ENCODE data around the gene PARM1.

PARM1 gene

GRCh38 chr4:75002381-75002780 lies 69.5 kb downstream of the PARM1 start:
- H3K9me3 ChIP-seq (ENCODE audit: control insufficient read depth, low read length): no peaks in the 10 kb centered on the region
- H3K4me3 ChIP-seq (ENCODE audit: low read depth, low read length): no peak overlapping the region
- no peak overlapping the region for H3K4me2 ChIP-seq (ENCODE audit: low read length)
- H3K4me1 ChIP-seq: no peaks in the 10 kb centered on the region
- H3K9ac ChIP-seq: no peak overlapping the region
- no peak overlapping the region for H2AFZ ChIP-seq
- no peaks in the 10 kb centered on the region for H3K27me3 ChIP-seq (ENCODE audit: control insufficient read depth, insufficient read depth, low read length)
- H3K36me3 ChIP-seq (ENCODE audit: control insufficient read depth, insufficient read depth, low read length): no peaks in the 10 kb centered on the region
- TF ChIP-seq CTCF (IDR thresholded peaks at IDR 0.05): no peak
- H3K27ac ChIP-seq: no peak overlapping the region
- no peaks in the 10 kb centered on the region for H3K79me2 ChIP-seq

- no peaks in the 10 kb centered on the region for H3K9me3 ChIP-seq (ENCODE audit: control insufficient read depth, low read length)
- no peak overlapping the region for H3K4me2 ChIP-seq (ENCODE audit: low read length)
- H3K27me3 ChIP-seq (ENCODE audit: control insufficient read depth, insufficient read depth, low read length): no peaks in the 10 kb centered on the region
- H3K9ac ChIP-seq: no peak overlapping the region
- no peaks in the 10 kb centered on the region for H3K79me2 ChIP-seq
- no peak overlapping the region for H2AFZ ChIP-seq
- H3K36me3 ChIP-seq (ENCODE audit: control insufficient read depth, insufficient read depth, low read length): no peaks in the 10 kb centered on the region
- H3K27ac ChIP-seq: no peak overlapping the region
- no peak for TF ChIP-seq CTCF (IDR thresholded peaks at IDR 0.05)
- no peaks in the 10 kb centered on the region for H3K4me1 ChIP-seq
- H3K4me3 ChIP-seq (ENCODE audit: low read depth, low read length): no peak overlapping the region
Observed at GRCh38 chr4:75003979-75004378, 71.1 kb downstream of the PARM1 start.

- Histone ChIP-seq H3K36me3 (ENCODE audit: control insufficient read depth, insufficient read depth, low read length) (no peaks in the 10 kb centered on the region), H3K79me2 (no peaks in the 10 kb centered on the region), H3K4me1 (no peaks in the 10 kb centered on the region), H3K27me3 (ENCODE audit: control insufficient read depth, insufficient read depth, low read length) (no peaks in the 10 kb centered on the region), H3K4me2 (ENCODE audit: low read length) (no peak overlapping the region), H3K9ac (no peak overlapping the region), H3K4me3 (ENCODE audit: low read depth, low read length) (no peak overlapping the region), H3K9me3 (ENCODE audit: control insufficient read depth, low read length) (no peaks in the 10 kb centered on the region), H3K27ac (no peak overlapping the region), H2AFZ (peak overlapping the region; percentile 33)
- TF ChIP-seq CTCF (IDR thresholded peaks at IDR 0.05): no peak
Observed at GRCh38 chr4:75004755-75005668, 72.1 kb downstream of the PARM1 start.

- no peaks in the 10 kb centered on the region for H3K9me3 ChIP-seq (ENCODE audit: control insufficient read depth, low read length)
- no peak overlapping the region for H3K27ac ChIP-seq
- H3K27me3 ChIP-seq (ENCODE audit: control insufficient read depth, insufficient read depth, low read length): no peaks in the 10 kb centered on the region
- no peak overlapping the region for H3K4me3 ChIP-seq (ENCODE audit: low read depth, low read length)
- no peaks in the 10 kb centered on the region for H3K36me3 ChIP-seq (ENCODE audit: control insufficient read depth, insufficient read depth, low read length)
- no peak overlapping the region for H2AFZ ChIP-seq
- H3K79me2 ChIP-seq: no peaks in the 10 kb centered on the region
- H3K9ac ChIP-seq: no peak overlapping the region
- no peak overlapping the region for H3K4me2 ChIP-seq (ENCODE audit: low read length)
- no peak for TF ChIP-seq CTCF (IDR thresholded peaks at IDR 0.05)
- no peaks in the 10 kb centered on the region for H3K4me1 ChIP-seq
Observed at GRCh38 chr4:75005727-75006126, 72.8 kb downstream of the PARM1 start.

GRCh38 chr4:75007891-75008290 lies 75.0 kb downstream of the PARM1 start:
- no peak overlapping the region for H3K9ac ChIP-seq
- no peaks in the 10 kb centered on the region for H3K4me1 ChIP-seq
- H3K4me3 ChIP-seq (ENCODE audit: low read depth, low read length): no peak overlapping the region
- TF ChIP-seq CTCF (IDR thresholded peaks at IDR 0.05): no peak
- no peak overlapping the region for H3K27ac ChIP-seq
- H3K4me2 ChIP-seq (ENCODE audit: low read length): no peak overlapping the region
- no peaks in the 10 kb centered on the region for H3K79me2 ChIP-seq
- H3K36me3 ChIP-seq (ENCODE audit: control insufficient read depth, insufficient read depth, low read length): no peaks in the 10 kb centered on the region
- no peak overlapping the region for H2AFZ ChIP-seq
- no peaks in the 10 kb centered on the region for H3K9me3 ChIP-seq (ENCODE audit: control insufficient read depth, low read length)
- no peaks in the 10 kb centered on the region for H3K27me3 ChIP-seq (ENCODE audit: control insufficient read depth, insufficient read depth, low read length)

Data from parathyroid adenoma (tissue), 2 donors.